Measurements from ENCODE around the gene TLNRD1. TPM values are rescaled to one million over a fixed set of nuclear protein-coding genes. Genes with fewer than 3 reads are reported as not detected.

The TLNRD1 gene
- total RNA-seq, 1 donor from 2014 or later = 43.1 TPM

GRCh38 chr15:81025721-81026370, 25.1 kb downstream of the TLNRD1 start:
- DNase-seq (ENCODE audit: low spot score) = no peak

GRCh38 chr15:81026836-81027599, 26.3 kb downstream of the TLNRD1 start:
- no peak for DNase-seq (ENCODE audit: low spot score)

GRCh38 chr15:81029414-81030300, 28.9 kb downstream of the TLNRD1 start:
- no peak for DNase-seq (ENCODE audit: low spot score)

- no peak for DNase-seq (ENCODE audit: low spot score)
Measured at GRCh38 chr15:81030301-81030750, 29.6 kb downstream of the TLNRD1 start.

GRCh38 chr15:81031203-81031602, 30.5 kb downstream of the TLNRD1 start:
- DNase-seq (ENCODE audit: low spot score) = no peak

GRCh38 chr15:81032355-81032754, 31.6 kb downstream of the TLNRD1 start:
- no peak for DNase-seq (ENCODE audit: low spot score)

- DNase-seq (ENCODE audit: low spot score) = no peak
Measured at GRCh38 chr15:81032818-81033217, 32.1 kb downstream of the TLNRD1 start.

- DNase-seq (ENCODE audit: low spot score) = no peak
Measured at GRCh38 chr15:81033508-81033907, 32.8 kb downstream of the TLNRD1 start.

- no peak for DNase-seq (ENCODE audit: low spot score)
Measured at GRCh38 chr15:81037952-81038743, 37.4 kb downstream of the TLNRD1 start.

- no peak for DNase-seq (ENCODE audit: low spot score)
Measured at GRCh38 chr15:81038975-81039607, 38.4 kb downstream of the TLNRD1 start.

- no peak for DNase-seq (ENCODE audit: low spot score)
Measured at GRCh38 chr15:81040757-81041156, 40.0 kb downstream of the TLNRD1 start.

GRCh38 chr15:81043281-81043934, 42.7 kb downstream of the TLNRD1 start:
- no peak for DNase-seq (ENCODE audit: low spot score)

- no peak for DNase-seq (ENCODE audit: low spot score)
Measured at GRCh38 chr15:81043935-81044575, 43.3 kb downstream of the TLNRD1 start.

GRCh38 chr15:81046290-81046689, 45.6 kb downstream of the TLNRD1 start:
- no peak for DNase-seq (ENCODE audit: low spot score)

GRCh38 chr15:81047928-81048327, 47.2 kb downstream of the TLNRD1 start:
- no peak for DNase-seq (ENCODE audit: low spot score)

- DNase-seq (ENCODE audit: low spot score) = no peak
Measured at GRCh38 chr15:81049835-81050234, 49.1 kb downstream of the TLNRD1 start.

GRCh38 chr15:81050259-81050658, 49.5 kb downstream of the TLNRD1 start:
- no peak for DNase-seq (ENCODE audit: low spot score)

GRCh38 chr15:81050805-81051204, 50.1 kb downstream of the TLNRD1 start:
- DNase-seq (ENCODE audit: low spot score) = no peak

- no peak for DNase-seq (ENCODE audit: low spot score)
Measured at GRCh38 chr15:81052046-81052445, 51.3 kb downstream of the TLNRD1 start.
